Stimulated activated CD8-positive, alpha-beta memory T cell treated with anti-CD3 and anti-CD28 coated beads, Interleukin-4, amount 100 ng/mL, for 48 hours (primary cell): ENCODE results near the gene SLC25A26.
"Not testable (repeated sequence)": the region's sequence is repeated elsewhere in the genome, so short reads cannot be mapped to it uniquely, and the experiment has no call there.

Source experiments
- DNase-seq: peaks from one replicate; pipeline ENCODE4 v3.0.0-alpha.2; 2020

The SLC25A26 gene

DNA sequence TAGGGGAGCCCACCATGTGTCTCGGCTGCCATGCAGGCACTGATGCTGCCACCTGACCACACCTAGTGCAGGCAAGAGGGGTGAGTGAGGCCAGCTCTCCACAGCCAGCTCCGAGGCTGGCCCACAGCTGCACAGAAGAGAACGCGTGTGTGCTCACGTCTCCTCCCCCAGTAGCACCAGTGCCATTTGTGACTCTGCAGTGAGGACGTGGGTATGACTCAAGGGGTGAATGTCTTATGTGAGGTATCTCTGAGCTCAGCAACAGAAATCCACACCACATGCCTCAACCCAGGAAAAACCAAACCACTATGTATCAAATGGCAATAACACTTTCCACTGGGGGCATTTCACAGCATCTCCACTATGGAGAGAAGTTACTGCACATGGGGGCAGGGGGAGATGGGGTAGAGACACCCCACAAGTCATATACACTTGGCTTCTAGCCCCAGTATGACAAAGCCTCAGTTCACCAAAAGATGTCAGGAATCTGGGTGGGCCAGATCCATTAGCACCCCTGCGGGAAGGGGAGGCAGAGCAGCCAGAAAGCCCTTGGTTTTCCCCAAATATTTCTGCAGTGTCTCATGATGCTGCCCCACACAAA lies 192.4 kb downstream of the SLC25A26 start:
- no peak for DNase-seq

DNA sequence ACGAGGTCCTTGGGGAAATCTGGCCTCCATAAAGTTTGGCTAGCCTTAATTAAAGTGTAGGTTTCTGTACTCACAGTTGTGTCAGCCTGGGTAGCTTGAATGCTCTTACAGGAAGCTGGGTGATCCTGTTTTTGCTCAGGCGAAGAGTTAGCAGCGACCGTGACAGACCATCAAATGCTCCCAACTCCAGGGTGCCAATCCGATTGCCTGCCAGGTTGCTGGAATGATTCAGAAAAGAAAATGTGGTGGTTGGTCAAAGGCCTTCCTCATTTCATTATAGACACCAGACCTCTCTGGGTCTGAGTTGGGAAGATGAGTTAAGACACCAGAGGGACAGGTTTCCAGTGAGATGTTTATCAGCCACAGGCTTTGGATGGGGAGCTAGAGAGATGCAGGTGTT lies 194.0 kb downstream of the SLC25A26 start:
- no peak for DNase-seq

- no peak for DNase-seq
Observed at GRCh38 chr3:66415867-66416428, 195.1 kb downstream of the SLC25A26 start.

DNA sequence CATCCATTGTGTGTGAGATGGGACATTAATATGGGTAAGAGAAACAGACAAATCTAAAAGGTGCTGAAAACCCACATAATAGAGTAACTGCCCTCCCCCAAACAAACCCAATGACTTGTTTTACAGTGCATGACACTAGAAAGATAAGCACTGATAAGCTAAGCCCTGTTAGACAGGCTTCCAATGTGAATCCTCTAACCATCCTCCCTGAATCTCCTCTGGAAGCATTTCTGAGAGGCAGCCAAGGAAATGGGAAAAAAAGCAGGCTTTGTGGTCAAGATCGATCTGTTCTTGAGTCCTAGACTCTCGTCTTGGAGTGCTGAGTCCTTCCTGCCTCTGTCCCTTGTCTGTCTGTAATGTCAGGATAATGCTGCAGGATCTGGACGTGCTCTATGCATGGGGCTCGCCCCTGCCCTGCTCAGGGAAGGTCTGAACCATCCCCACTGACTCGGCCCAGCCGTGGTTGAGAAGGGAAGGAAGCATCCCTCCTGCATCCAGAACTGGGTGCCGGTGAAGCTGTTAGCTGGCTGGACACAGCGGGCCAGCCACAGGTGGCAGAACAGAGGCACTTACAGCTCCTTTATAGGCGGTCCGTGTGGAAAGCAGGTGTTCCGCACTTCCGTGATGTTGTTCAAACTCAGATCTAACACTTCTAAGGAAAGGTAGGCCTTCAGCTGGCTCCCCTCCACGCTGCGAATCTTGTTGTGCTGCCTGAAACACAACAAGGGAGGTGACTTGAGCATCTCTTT lies 195.9 kb downstream of the SLC25A26 start:
- DNase-seq, result no peak

DNA sequence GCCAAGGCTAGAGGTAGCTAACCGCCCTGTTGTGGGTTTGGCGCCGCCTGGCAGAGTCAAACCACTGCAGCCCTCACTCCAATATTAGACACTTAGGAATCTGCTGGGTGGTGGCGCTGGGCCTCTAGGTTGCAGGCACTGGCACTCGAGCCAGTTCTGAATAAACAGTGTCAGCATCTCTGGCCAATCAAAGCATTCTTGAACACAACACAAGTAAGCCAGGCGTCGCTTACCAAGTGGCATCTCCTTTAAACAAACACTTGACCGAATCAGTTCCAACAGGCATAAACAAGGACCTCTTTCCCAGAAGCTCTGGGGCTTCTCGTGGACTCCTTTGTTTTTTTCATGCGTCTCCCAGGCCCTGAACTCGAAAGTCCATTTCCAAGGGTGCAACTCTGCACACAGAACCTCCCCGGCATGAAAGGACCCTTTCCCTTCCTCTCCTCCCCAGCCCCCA lies 197.7 kb downstream of the SLC25A26 start:
- DNase-seq, result no peak

DNA sequence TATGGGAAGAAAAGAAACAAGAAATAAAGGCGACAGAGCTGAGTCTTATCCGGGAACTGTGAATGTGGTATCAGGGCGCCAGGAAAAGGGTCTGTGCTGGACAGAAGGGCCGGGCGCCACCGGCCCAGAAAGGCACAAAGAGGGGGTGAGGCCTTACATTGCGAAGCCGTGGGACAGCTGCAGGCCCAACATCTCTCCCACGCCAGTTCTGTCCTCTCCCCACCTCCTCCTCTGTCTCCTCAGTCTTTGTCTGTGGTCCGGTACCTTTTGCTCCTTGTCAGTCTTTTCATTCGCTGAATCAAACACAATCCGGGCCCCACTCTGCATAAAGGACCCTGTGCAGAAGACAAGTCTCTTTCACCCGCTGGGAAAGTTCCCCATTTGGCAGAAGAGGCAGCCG lies 198.2 kb downstream of the SLC25A26 start:
- DNase-seq, result no peak

DNA sequence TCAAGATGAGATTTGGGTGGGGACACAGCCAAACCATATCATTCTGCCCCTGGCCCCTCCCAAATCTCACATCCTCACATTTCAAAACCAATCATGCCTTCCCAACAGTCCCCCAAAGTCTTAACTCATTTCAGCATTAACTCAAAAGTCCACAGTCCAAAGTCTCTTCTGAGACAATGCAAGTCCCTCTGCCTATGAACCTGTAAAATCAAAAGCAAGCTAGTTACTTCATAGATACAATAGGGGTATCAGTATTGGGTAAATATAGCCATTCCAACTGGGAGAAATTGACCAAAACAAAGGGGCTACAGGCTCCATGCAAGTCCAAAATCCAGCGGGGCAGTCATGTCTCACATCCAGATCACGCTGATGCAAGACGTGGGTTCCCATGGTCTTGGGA lies 200.3 kb downstream of the SLC25A26 start:
- DNase-seq, result not testable (repeated sequence)

- DNase-seq, result not testable (repeated sequence)
Observed at GRCh38 chr3:66421893-66422292, 201.1 kb downstream of the SLC25A26 start.

DNA sequence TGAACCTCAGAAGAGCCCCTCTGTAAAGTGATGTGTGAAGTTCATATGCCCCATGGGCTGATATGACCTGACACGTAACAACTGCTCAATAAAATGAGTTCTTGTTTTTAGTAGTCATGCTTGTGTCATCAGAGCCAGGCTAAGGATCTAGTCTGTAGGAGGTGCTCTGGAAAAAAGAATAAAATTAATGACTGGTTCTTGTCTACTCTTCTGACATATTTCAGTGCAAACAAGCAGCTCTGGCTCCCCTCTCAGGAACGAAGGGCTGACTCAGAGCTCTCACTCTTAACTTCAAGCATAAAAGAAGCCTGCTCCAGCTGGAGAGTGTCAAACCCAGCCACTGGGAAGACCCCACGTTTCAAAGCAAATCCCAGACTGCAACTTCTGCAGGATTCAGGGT lies 203.0 kb downstream of the SLC25A26 start:
- no peak for DNase-seq

DNA sequence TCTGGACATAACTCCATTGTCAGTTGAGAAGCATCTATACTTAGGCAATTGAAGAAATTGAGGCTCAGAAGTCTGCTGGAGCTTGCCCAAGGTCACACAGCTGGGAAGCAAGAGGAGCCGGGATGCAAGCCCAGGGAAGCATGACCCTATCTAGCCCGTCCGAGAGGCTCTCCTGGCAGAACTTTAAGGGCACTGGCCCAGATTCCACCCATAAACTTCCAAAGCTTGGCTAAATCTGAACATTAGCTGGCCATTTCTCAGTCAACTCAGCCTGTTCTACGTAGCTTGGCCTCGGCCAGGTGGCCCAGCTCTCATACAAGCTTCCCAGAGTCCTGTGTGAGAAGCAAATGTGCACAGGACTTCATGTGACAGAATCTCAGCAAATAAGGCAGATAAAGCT lies 204.2 kb downstream of the SLC25A26 start:
- DNase-seq, result no peak

- no peak for DNase-seq
Observed at GRCh38 chr3:66425576-66426114, 204.8 kb downstream of the SLC25A26 start.

DNA sequence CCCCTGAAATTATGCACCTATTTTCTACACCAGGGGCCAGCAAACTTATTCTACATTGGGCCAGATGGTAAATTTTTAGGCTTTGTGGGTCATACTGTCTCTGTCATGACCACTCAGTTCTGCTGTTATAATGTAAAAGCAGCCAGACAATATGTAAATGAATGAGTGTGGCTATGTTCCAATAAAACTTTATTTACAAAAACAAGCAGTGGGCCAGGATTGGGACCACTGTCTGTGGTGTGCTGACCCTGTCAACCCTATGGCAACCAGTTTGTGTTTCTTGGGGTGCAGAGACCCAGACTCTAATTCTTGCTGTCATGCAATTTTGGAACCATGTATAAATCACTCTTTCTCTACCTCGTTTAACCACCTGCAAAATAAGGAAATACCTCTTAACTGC lies 205.3 kb downstream of the SLC25A26 start:
- no peak for DNase-seq

- no peak for DNase-seq
Observed at GRCh38 chr3:66427352-66427751, 206.6 kb downstream of the SLC25A26 start.

DNA sequence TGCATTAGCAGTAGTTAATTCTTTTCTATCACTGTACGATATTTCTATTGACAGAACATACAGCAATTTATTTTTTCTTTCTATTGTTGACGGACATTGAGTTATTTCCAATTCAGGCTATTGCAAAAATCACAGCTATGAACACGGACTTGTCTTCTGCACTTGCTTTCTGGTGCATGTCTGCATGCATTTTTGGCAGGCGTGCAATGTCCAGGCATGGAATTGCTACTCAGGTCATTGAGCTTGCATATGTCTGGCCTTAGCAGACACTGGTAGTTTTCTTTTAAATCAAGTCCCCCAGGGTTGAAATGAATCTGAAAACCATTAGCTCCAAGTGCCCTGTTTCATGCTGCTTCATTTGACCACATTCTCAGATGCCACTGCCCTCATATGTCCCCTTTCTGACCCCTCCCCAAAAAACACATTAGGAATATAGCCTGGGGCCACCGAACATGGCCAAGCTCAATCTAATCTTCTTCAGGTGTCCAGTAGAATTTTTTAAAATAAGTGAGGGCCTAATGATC lies 207.2 kb downstream of the SLC25A26 start:
- no peak for DNase-seq
